DMS53 treated with DMSO at 0.1 percent for 48 hours (cell line): ENCODE results near the gene HRCT1.
"Not testable (repeated sequence)": the region's sequence is repeated elsewhere in the genome, so short reads cannot be mapped to it uniquely, and the experiment has no call there.

Experiments
- DNase-seq: peaks from one replicate; lab custom pipeline; 2025; ENCODE audit not compliant: unreplicated experiment; lab: John Stamatoyannopoulos, UW

Gene HRCT1

GRCh38 chr9:35905912-35906679 lies at the start of gene HRCT1:
HRCT1 (plus strand) TSS chr9:35906202; CDS start chr9:35906288, 86 bp downstream.
- DNase-seq: no peak

GRCh38 chr9:35856206-35856605 lies 49.8 kb upstream of the HRCT1 start:
- no peak for DNase-seq

GRCh38 chr9:35856882-35857281 lies 49.1 kb upstream of the HRCT1 start:
- no peak for DNase-seq

GRCh38 chr9:35858458-35858857 lies 47.5 kb upstream of the HRCT1 start:
- DNase-seq: no peak

GRCh38 chr9:35859310-35859989 lies 46.6 kb upstream of the HRCT1 start:
- DNase-seq: no peak

- no peak for DNase-seq
Measured at GRCh38 chr9:35859990-35860339, 46.0 kb upstream of the HRCT1 start.

GRCh38 chr9:35861161-35861897 lies 44.7 kb upstream of the HRCT1 start:
- no peak for DNase-seq

- DNase-seq: no peak
Measured at GRCh38 chr9:35862328-35862727, 43.7 kb upstream of the HRCT1 start.

GRCh38 chr9:35863583-35863982 lies 42.4 kb upstream of the HRCT1 start:
- no peak for DNase-seq

GRCh38 chr9:35864695-35865255 lies 41.2 kb upstream of the HRCT1 start:
- DNase-seq: no peak

- no peak for DNase-seq
Measured at GRCh38 chr9:35867538-35867937, 38.5 kb upstream of the HRCT1 start.

GRCh38 chr9:35868933-35869332 lies 37.1 kb upstream of the HRCT1 start:
- DNase-seq: no peak

GRCh38 chr9:35869621-35870216 lies 36.3 kb upstream of the HRCT1 start:
- DNase-seq: no peak

GRCh38 chr9:35870351-35870923 lies 35.6 kb upstream of the HRCT1 start, which contains the start of gene OR13J1:
OR13J1 (minus strand) TSS chr9:35870401; CDS start chr9:35870401, 0 bp downstream.
- no peak for DNase-seq

- peak; percentile 33 for DNase-seq
Measured at GRCh38 chr9:35871545-35871944, 34.5 kb upstream of the HRCT1 start.

- DNase-seq: no peak
Measured at GRCh38 chr9:35872505-35872904, 33.5 kb upstream of the HRCT1 start.

GRCh38 chr9:35882263-35882848 lies 23.6 kb upstream of the HRCT1 start:
- peak; percentile 50 for DNase-seq

- DNase-seq: no peak
Measured at GRCh38 chr9:35882996-35883395, 23.0 kb upstream of the HRCT1 start.

- not testable (repeated sequence) for DNase-seq
Measured at GRCh38 chr9:35884908-35885307, 21.1 kb upstream of the HRCT1 start.

GRCh38 chr9:35891646-35892045 lies 14.4 kb upstream of the HRCT1 start:
- DNase-seq: no peak
